Measurements from ENCODE around the gene PNPLA2.

PNPLA2 gene

GRCh38 chr11:786235-787083, 32.3 kb upstream of the PNPLA2 start:
- DNase-seq: no peak

- no peak for DNase-seq
Observed at GRCh38 chr11:787084-787675, 31.5 kb upstream of the PNPLA2 start.

GRCh38 chr11:788009-788640, 30.6 kb upstream of the PNPLA2 start:
- no peak for DNase-seq

DNA sequence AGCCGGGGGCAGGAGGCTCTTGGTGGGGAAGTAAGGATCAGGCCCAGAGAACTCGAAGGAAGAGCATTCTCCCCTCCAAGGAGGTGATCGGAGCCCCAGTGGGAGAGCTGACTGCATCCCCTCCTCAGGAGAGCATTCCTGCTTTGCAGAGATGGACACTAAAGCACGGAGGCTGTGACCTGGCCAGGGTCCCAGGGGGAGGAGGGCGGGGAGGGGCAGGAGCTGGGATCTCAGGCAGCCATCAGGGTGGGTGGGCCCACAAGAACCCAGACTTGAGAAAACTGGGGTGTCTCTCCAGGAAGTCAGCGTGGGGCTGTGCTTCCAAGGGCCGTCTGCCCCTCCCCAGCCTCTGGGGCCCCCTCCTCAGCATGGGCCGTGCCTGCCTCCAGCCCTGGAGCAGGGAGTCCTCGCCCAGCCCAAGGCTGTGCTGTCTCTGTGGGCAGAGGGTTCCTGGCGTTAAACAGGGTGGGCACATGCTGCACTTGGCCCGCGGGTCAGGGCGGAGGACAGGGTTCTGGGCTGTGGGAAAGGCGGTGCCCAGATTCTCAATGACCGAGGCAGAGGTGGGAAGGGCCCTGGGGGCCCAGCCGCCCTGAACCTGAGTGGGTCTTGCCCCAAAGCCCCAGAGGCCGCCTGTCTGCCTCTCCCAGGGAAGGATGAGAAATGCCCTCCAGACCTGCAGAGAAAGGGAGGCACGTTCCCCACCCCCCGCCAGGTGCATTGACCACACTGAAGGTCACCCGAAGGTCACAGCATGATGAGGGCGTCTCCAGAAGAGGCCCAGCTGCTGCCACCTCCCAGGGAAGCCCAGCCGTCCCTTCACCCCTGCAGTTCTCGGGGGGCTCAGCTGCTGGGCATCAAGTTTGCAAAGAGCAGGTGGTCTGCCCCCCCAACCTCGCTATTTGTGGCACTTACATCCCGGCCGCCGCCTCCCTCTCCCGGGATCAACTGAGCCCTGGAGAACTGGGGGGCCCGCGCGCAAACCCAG, 29.5 kb upstream of the PNPLA2 start:
- DNase-seq: no peak

DNA sequence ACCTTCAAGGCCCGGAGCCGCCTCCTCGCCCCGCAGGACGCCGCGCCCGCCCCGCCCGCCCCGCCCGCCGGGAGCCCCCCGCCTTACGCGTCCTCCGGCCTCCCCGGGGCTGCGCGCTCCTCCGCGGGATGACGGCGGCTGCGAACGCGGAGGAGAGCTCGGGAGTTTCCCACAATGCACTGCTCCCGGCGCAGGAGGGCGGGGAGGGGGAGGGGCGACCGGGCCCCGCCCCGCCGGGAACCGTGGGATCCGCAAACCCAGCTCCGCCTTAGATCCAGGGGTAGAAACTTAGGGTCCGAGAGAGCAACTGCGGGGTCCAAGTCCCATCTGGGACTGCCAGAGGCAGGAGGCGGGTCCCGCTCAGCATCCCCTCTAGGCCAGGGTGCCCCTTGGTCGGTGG, 28.8 kb upstream of the PNPLA2 start, which contains the start of gene CEND1:
CEND1 (minus strand) TSS at position 148 of the 400 bp plus-strand sequence. CDS start 1,514 bp downstream, outside the sequence.
- peak; percentile 54 for DNase-seq

- DNase-seq: no peak
Observed at GRCh38 chr11:790721-791564, 27.8 kb upstream of the PNPLA2 start.

DNA sequence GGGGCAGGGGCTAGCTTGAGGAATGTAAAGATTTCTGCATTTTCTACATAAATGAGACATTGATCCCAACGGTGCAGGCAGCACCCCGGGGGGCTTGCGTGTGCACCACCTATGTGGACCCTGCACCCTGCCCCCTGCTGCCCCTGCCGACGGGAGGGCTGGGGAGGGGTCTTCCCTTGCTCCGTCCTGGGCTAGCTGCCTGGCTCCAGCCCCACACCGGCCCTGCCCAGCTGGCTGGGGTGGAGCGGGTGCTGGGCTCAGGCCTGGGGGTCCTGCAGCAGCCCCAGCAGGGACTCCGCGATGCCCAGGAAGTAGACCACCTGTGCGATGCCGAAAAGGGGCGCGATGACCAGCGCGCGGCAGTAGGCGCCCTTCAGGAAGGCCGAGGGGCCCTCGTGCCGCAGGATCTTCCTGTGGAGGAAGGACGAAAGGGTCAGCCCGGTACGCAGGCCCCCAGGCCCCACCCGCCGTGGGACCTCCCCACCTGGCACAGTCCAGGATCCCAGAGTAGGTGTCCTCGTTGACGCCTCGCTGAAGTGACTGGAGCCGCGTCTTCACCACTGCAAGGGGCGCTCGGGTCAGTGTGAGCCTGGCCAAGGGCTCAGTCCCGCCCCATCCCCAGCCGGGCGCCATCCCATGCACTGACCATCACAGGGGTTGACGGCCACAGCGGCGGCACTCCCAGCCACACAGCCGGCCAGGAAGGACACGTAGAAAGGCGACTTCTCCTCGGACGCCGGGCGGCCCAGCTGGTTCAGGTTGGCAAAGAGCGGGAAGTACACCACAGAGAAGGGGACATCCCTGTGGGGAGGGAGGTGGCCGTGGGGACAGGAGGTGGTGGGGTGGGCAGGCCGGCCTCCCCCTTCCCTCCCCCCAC, 26.8 kb upstream of the PNPLA2 start:
- DNase-seq: no peak

DNA sequence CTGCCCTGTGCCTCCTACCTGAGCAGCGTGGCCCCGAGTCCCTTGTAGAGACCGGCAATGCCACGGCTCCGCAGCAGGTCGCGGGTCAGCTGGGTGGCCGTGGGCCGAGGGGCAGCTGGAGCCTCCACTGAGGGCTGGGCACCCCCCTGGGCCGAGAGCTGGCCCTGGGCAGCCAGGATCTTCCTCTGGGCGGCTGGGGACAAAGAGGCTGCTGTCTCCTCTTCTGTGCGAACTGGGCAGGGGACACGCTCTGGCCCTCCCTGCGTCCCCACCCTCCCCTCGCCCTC, 26.2 kb upstream of the PNPLA2 start:
- no peak for DNase-seq

DNA sequence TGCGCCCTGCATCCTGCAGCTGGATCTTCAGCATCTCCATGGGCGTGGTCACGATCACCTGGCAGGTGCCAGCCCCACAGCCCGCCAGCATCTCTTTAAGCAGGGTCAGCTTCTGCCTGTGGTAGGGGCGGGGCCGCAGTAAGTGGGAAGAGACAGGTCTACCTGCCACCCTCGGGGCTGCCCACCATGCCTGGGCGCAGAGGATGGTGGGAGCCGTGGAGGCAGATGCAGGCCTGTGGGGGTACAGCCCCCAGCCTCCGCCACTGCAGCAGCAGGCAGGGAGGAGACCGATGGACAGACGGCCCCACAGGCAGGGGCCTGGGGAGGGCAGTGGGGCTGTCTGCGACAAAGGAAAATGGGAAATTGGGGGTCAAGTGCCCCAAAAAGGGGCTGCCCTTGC, 25.8 kb upstream of the PNPLA2 start:
- DNase-seq: no peak

DNA sequence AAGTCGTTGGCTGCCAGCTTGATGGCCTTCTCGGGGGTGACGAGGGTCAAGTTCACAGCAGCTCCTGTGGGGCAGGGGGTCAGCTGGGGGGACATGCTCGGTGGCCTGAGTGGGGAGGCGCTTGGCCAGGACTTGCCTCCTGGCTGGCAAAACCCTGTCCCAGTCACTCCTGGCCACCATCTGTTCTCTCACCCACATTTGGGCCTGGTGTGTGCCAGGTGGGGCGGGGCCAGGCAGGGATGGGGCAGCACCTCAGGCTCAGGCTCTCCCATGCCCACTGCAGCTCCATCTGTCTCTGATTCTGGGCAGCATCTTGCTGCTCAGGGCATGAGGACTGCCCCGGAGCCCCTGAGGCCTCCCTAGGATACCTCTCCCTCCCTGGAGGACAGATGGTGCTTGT, 25.2 kb upstream of the PNPLA2 start:
- DNase-seq: no peak

DNA sequence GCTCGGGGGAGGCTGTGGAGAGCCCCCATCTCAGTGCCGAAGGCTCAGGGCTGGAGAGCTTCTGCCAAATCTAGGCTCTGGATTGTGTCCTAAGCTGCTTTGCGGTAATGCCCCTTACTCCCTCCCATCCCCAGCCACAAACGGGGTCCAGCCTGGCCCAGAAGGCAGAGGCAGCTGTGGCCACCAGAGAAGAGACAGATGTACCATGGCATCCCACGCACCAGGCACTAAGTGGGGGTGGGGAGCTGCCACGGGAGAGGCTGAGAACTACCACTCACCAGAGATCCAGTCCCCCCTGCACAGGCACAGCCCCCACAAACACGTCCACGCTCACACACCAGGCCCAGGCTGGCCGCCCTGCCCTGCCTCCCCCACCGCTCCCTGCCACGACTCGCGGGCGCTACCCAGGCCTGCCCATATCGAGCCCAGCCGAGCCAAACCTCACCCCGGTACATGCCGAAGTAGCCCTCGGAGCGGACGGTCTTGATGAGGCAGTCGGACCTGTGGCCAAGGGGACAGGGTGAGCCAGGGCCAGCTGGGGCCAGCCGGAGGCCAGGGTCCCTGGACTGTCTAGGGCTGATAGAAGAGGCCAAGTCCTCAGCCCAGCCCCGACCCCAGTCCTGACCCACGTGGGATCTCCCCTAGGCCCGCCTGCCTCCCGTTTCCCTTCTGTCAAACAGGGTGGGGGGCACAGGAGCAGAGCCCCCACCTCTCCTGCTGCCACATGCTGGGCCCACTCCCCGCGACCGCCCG, 24.5 kb upstream of the PNPLA2 start:
- no peak for DNase-seq

DNA sequence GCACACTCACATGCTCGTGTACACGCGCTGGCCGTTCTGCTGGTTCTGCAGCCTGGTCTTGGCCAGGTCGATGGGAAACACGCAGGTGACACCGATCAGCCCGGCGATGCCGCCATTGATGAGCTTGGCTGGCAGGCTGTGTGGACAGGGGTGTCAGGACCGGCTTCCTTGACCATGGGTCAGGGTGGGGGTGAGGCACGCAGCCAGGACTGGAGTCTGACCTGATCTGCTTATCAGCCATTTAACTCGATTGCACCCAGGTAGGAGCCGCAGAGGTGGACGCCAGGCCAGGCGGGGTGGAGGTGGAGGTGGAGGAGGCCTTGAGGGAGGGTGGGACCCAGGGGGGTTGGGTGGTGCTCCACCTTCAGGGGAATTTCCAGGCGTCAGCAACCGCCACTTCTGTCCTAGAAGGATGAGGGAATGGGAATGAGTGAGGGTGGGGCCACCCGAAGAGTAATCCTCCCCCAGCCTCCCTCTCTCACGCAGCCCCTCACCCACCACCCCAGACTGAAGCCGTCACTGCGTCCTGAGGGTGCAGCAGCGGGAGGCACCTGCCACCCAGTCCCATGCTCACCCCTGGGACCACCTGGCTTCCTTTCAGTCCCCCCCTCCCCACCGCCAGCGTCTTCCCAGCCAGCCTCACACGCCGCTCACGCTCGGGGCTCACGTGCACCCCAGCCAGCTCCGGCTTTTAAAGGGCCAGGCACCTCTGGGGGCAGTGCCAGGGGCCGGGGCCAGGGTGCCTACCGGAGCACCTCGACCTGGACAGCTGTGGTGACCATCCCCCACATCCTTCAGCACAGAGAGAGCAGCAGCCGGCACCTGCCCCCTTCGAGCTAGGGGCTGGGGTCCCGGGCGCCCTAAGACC, 23.7 kb upstream of the PNPLA2 start:
- DNase-seq: no peak

DNA sequence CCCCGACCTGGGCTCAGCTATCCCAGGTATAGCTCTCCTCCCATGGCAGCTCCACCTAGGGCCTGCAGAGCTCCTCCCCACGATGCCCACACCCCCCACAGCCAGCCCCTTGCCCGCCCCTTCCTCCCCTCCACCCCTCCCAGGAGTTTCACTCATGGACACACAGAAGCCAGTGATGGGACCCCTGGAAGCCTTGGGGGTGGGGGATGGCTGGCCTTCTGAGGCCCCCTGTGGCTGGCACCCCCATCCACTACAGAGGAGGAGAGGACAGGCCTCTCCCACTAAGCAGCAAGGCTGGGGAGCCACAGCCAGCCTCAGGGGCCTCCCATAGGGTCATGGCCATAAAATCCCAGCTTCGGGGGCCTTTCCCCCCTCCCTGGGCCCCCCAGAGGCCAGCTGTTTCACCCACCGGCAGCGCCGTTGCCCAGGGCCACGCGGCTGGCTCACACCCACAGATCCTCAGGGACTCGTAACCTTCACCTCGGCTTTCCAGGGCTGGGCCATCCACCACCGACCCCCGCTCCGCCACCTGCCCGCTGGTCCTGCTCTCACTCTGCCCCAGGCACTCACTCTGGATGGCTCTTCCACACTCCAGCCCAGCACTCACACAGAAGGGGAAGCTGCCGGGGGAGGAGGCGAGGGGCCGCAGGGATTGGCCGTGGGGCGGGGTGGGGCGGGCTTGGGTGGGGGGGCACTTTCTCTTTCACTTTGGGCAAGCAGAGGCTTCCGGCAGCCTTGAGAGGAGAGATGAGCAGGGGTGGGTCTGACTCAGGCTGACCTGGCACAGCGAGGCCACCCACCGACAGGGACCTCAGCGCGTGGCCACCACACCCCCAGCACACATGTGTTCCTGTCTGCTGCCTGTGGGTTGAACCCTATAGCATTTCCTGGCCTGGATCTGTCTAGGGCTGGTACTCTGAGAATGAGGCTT, 22.8 kb upstream of the PNPLA2 start:
- peak; percentile 89 for DNase-seq

DNA sequence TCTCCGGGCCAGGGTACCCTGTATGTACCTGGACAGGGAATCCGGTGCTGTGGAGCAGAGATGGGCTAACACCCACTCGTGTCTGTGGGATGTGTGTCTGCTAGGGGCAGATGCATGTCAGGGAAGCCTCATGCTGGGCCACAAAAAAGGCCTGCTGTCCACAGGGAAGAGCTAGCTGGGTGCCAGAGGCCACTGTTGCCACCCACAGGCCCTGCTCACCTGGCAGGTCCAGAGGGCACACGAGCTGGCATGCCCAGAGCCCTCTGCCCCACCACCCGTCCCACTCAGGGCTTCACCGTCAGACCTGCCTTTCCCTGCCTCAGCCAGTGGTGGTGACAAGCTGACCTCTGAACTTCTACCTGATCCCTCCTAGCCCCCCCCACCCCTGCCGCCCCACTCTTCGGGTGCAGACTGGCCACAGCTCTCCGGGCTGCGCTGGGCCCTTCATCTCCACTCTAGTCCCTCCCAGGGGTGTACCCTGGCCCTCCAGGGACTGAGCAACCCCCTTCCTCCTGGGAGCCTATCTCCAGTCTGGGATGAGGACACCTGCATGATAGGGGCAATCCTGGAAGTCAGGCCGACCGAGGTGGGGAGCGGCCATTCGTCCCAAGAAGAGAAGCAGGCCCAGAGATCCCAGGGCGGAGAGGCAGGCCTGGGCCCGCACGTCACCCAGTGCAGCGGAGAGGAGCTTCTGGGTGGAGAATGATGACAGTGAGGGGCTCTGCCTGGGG, 22.0 kb upstream of the PNPLA2 start:
- DNase-seq: no peak

DNA sequence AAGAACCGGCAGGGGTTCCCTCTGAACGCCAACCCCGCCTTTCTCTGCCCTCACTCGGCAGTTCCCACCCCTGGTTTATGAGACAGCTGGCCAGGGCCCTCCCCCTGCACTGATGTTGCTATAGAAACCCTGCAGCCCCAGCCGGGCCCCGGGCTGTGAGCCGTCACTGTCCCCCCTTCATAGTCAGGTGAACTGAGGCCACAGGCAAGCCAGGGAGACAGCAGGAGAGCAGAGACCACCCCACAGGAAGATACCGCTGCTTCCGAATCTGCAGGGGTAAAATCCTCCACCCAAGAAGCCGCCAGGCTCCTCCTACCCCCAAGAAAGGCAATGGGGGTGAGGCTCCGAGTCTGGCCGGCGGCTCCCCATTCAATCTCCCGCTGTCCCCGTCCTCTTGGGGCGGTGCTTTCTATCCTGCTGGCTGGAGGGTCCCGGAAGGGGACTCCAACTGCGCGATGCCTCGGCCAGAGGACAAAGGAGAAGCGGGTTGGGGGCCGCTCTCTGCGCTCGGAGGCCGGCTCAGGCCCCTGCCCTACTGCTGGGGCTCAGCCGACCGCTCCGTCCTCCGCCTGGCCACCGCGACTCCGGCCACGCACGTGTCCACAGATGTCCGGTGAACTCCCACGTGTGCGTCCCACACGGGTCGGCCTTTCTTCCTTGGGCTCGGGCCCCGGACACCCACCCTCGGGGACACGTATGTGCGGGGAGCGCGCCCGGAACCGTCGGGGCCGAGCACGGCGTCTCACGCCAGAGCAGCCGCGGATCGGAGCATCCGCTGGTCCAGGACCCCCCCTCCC, 21.2 kb upstream of the PNPLA2 start:
- DNase-seq: peak; percentile 75

GRCh38 chr11:798093-798713, 20.5 kb upstream of the PNPLA2 start, which contains the start of gene SLC25A22:
SLC25A22 (minus strand) TSS chr11:798281; CDS start chr11:795006, 3,275 bp downstream.
- peak; percentile 86 for DNase-seq
